ENCODE results near the gene LPP. TPM values are rescaled to one million over a fixed set of nuclear protein-coding genes. Genes with fewer than 3 reads are reported as not detected.

The LPP gene
- total RNA-seq, 1 donor from 2014 or later, result 14.2 TPM

- no peaks in the 10 kb centered on the region for H3K36me3 ChIP-seq (ENCODE audit: control insufficient read depth, insufficient read depth, low read length)
- DNase-seq (ENCODE audit: low read depth), result no peak
- H3K27me3 ChIP-seq (ENCODE audit: control insufficient read depth, insufficient read depth, low read length), result no peaks in the 10 kb centered on the region
- H3K4me3 ChIP-seq (ENCODE audit: low read depth, low read length), result no peak overlapping the region
- TF ChIP-seq, protein P1, sequence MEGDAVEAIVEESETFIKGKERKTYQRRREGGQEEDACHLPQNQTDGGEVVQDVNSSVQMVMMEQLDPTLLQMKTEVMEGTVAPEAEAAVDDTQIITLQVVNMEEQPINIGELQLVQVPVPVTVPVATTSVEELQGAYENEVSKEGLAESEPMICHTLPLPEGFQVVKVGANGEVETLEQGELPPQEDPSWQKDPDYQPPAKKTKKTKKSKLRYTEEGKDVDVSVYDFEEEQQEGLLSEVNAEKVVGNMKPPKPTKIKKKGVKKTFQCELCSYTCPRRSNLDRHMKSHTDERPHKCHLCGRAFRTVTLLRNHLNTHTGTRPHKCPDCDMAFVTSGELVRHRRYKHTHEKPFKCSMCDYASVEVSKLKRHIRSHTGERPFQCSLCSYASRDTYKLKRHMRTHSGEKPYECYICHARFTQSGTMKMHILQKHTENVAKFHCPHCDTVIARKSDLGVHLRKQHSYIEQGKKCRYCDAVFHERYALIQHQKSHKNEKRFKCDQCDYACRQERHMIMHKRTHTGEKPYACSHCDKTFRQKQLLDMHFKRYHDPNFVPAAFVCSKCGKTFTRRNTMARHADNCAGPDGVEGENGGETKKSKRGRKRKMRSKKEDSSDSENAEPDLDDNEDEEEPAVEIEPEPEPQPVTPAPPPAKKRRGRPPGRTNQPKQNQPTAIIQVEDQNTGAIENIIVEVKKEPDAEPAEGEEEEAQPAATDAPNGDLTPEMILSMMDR (IDR thresholded peaks at IDR 0.05; ENCODE audit: insufficient read depth, low read length, severe bottlenecking), result no peak
- no peak for FAIRE-seq
Measured at GRCh38 chr3:188241883-188242282, 87.9 kb downstream of the LPP start.

GRCh38 chr3:188242436-188243123 is 88.6 kb downstream of the LPP start:
- FAIRE-seq (no peak), DNase-seq (ENCODE audit: low read depth) (no peak)
- TF ChIP-seq, protein P1 (IDR thresholded peaks at IDR 0.05; ENCODE audit: insufficient read depth, low read length, severe bottlenecking), result no peak
- Histone ChIP-seq H3K27me3 (ENCODE audit: control insufficient read depth, insufficient read depth, low read length) (no peaks in the 10 kb centered on the region), H3K36me3 (ENCODE audit: control insufficient read depth, insufficient read depth, low read length) (no peaks in the 10 kb centered on the region), H3K4me3 (ENCODE audit: low read depth, low read length) (no peak overlapping the region)

DNA sequence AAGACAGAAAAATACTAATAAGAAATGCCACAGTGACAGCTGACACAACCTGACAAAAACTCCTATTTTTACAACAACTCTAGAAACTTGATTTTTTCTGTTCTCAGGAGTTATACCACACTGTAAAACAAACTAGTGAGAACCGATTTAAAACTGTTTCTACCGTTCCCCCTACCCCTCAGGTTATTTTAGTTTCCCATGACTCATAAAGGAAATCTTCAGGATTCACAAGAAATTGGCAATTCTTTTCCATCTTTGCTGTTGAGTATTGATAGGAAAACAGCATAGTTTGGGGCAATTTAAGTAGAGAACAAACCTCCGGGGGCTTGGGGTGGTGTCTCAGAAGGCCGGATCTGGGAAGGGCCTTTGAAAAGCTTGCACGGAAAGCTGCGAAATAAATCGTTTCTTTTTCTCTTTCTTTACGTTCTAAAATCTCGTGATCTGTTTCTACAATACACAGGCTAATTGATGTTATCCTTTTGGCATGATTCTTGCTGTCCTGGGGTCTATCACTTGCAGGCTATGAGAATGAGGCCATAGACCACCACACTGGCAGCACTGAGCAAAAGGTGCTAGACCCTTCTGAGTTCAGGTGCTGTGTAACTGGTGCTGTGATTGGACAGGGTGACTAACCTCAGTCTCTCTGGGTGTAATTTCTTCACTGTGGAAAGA is 89.3 kb downstream of the LPP start:
- FAIRE-seq (no peak), DNase-seq (ENCODE audit: low read depth) (no peak)
- H3K4me3 ChIP-seq (ENCODE audit: low read depth, low read length), result no peak overlapping the region
- no peaks in the 10 kb centered on the region for H3K36me3 ChIP-seq (ENCODE audit: control insufficient read depth, insufficient read depth, low read length)
- TF ChIP-seq, protein P1 (IDR thresholded peaks at IDR 0.05; ENCODE audit: insufficient read depth, low read length, severe bottlenecking), result no peak
- no peaks in the 10 kb centered on the region for H3K27me3 ChIP-seq (ENCODE audit: control insufficient read depth, insufficient read depth, low read length)

- FAIRE-seq (no peak), DNase-seq (ENCODE audit: low read depth) (peak; percentile 82)
- no peaks in the 10 kb centered on the region for H3K27me3 ChIP-seq (ENCODE audit: control insufficient read depth, insufficient read depth, low read length)
- TF ChIP-seq, protein P1 (IDR thresholded peaks at IDR 0.05; ENCODE audit: insufficient read depth, low read length, severe bottlenecking), result no peak
- no peak overlapping the region for H3K4me3 ChIP-seq (ENCODE audit: low read depth, low read length)
- no peaks in the 10 kb centered on the region for H3K36me3 ChIP-seq (ENCODE audit: control insufficient read depth, insufficient read depth, low read length)
Measured at GRCh38 chr3:188244395-188244861, 90.5 kb downstream of the LPP start.

GRCh38 chr3:188246905-188247304 is 92.9 kb downstream of the LPP start:
- Histone ChIP-seq H3K36me3 (ENCODE audit: control insufficient read depth, insufficient read depth, low read length) (no peaks in the 10 kb centered on the region), H3K27me3 (ENCODE audit: control insufficient read depth, insufficient read depth, low read length) (no peaks in the 10 kb centered on the region), H3K4me3 (ENCODE audit: low read depth, low read length) (no peak overlapping the region)
- FAIRE-seq (no peak), DNase-seq (ENCODE audit: low read depth) (no peak)
- TF ChIP-seq, protein P1 (IDR thresholded peaks at IDR 0.05; ENCODE audit: insufficient read depth, low read length, severe bottlenecking), result no peak
